ENCODE measurements around the gene BPTF. TPM values are rescaled to one million over a fixed set of nuclear protein-coding genes. Genes with fewer than 3 reads are reported as not detected.

BPTF gene
- total and polyA plus RNA-seq, 2 of the 13 experiments (the other 11 are each of a cell fraction or from before 2014, with no cell fraction given) = 43.5 to 66.1 TPM

- TF ChIP-seq AKNA (CRISPR knock-in tag; IDR thresholded peaks at IDR 0.05; ENCODE audit: borderline replicate concordance) (no peak), ZNF816 (CRISPR knock-in tag; IDR thresholded peaks at IDR 0.05; ENCODE audit: borderline replicate concordance) (0 out of 2 replicates have a peak, but pooled peaks have one; percentile 8), E2F1 (CRISPR knock-in tag; IDR thresholded peaks at IDR 0.05) (no peak), MAZ (IDR thresholded peaks at IDR 0.05; ENCODE audit: borderline replicate concordance, low read depth, low read length) (no peak; the same call in 1 of the 2 replicates), MAZ (CRISPR knock-in tag; IDR thresholded peaks at IDR 0.05; ENCODE audit: low read depth) (peak; percentile 74; the same call in 1 of the 2 replicates), ATF2 (CRISPR knock-in tag; IDR thresholded peaks at IDR 0.05) (0 out of 2 replicates have a peak, but pooled peaks have one; percentile 64), ZNF263 (CRISPR knock-in tag; IDR thresholded peaks at IDR 0.05) (0 out of 2 replicates have a peak, but pooled peaks have one; percentile 29), ZNF737 (CRISPR knock-in tag; IDR thresholded peaks at IDR 0.05; ENCODE audit: borderline replicate concordance) (no peak), ZNF563 (CRISPR knock-in tag; IDR thresholded peaks at IDR 0.05) (0 out of 2 replicates have a peak, but pooled peaks have one; percentile 5), ZMYM3 (CRISPR knock-in tag; IDR thresholded peaks at IDR 0.05) (no peak), ZNF280D (CRISPR knock-in tag; IDR thresholded peaks at IDR 0.05) (peak; percentile 67; the same call in 1 of the 2 replicates), CEBPG (CRISPR knock-in tag; IDR thresholded peaks at IDR 0.05) (peak; percentile 82), PHF21A (CRISPR knock-in tag; IDR thresholded peaks at IDR 0.05) (peak; percentile 86), NFKB2 (CRISPR knock-in tag; IDR thresholded peaks at IDR 0.05; ENCODE audit: borderline replicate concordance) (no peak), ZNF24 (IDR thresholded peaks at IDR 0.05) (no peak), MED13 (CRISPR knock-in tag; IDR thresholded peaks at IDR 0.05) (no peak; the same call in 1 of the 2 replicates), ZBTB20 (CRISPR knock-in tag; IDR thresholded peaks at IDR 0.05; ENCODE audit: borderline replicate concordance, low read depth) (peak; percentile 82; the same call in 1 of the 2 replicates), RAD21 (CRISPR knock-in tag; IDR thresholded peaks at IDR 0.05) (no peak)
Observed at GRCh38 chr17:68029512-68030215, 204.4 kb downstream of the BPTF start (continued).

Measured in HepG2 (cell line).